HCT116 (cell line): Measurements from ENCODE around the gene C19orf25. TPM values are rescaled to one million over a fixed set of nuclear protein-coding genes. Genes with fewer than 3 reads are reported as not detected.

Experiments used
- ATAC-seq: fragments of 200-7000 bp; cut with Tn5 transposase; 2 replicates; pipeline ENCODE4 v1.9.1; 2020; ENCODE audit warnings: mild to moderate bottlenecking, moderate library complexity
- BruUV-seq: library from RNA; stranded (reverse); fragments of 400-500 nt; replicated peaks from 2 replicates; lab custom pipeline; 2021; lab: Mats Ljungman, UMichigan
- CTCF ChIA-PET: fragments of 300-600 bp; sonication (Branson Sonifier 250); formaldehyde crosslinking; loops from one replicate; lab custom pipeline; 2021; ENCODE audit warnings: antibody characterized with exemption; lab: Charles Lee
- POLR2A ChIA-PET: fragments of 300-600, 350-600 bp; sonication (Branson Sonifier 250); formaldehyde crosslinking; loops from one replicate; lab custom pipeline; 2021; ENCODE audit warnings: antibody characterized with exemption; lab: Charles Lee
- RAD21 ChIA-PET, 2 experiments: fragments of 300-600 bp; sonication (Branson Sonifier 250); formaldehyde crosslinking; loops; one replicate each; lab custom pipeline; 2023; ENCODE audit warnings: low total read pairs in 2 of 2; ENCODE audit not compliant: uncharacterized antibody in 2 of 2, unreplicated experiment in 2 of 2, low non-redundant PET in 1 of 2; lab: Charles Lee
- DNase-seq: peaks from one replicate; pipeline ENCODE4 v3.0.0-alpha.2; 2010; ENCODE audit warnings: low read depth, low spot score
- H2AFZ ChIP-seq: fragments of 200-600 bp; shearing (Covaris generic), sonication (generic); 2 replicates; pipeline ENCODE4 v1.6.1; 2017; ENCODE audit warnings: low read depth, mixed run types, mixed read lengths, antibody characterized with exemption, low read length; ENCODE audit not compliant: poor library complexity, severe bottlenecking
- H3K27ac ChIP-seq: 2 replicates; pipeline ENCODE4 v1.5.1; 2012; ENCODE audit warnings: low read depth, low read length
- H3K27me3 ChIP-seq: fragments of 200-600 bp; sonication (generic); 2 replicates; pipeline ENCODE4 v1.6.1; 2016; ENCODE audit warnings: mixed run types, low read length, mixed read lengths; ENCODE audit not compliant: insufficient read depth
- H3K36me3 ChIP-seq, 2 experiments: fragments of 200-500 bp in 1 of 2; fragments of 200-600 bp in 1 of 2; sonication (Bioruptor generic) in 1 of 2; sonication (generic) in 1 of 2; 2 replicates each; pipeline versions ENCODE4 v1.5.1 to v1.6.1; 2014 to 2016; ENCODE audit warnings: low read length in 2 of 2, inconsistent platforms in 1 of 2, mixed read lengths in 1 of 2, mixed run types in 1 of 2; ENCODE audit not compliant: insufficient read depth in 2 of 2, control insufficient read depth in 1 of 2
- H3K4me1 ChIP-seq, 2 experiments: fragments of 200-600 bp in 1 of 2; sonication (generic) in 1 of 2; 2 replicates each; pipeline versions ENCODE4 v1.5.1 to v1.6.1; 2012 to 2017; ENCODE audit warnings: low read length in 2 of 2, inconsistent platforms in 1 of 2, mild to moderate bottlenecking in 1 of 2, mixed read lengths in 1 of 2, mixed run types in 1 of 2, moderate library complexity in 1 of 2; ENCODE audit not compliant: insufficient read depth in 2 of 2, control insufficient read depth in 1 of 2
- H3K4me2 ChIP-seq: fragments of 200-600 bp; sonication (generic); 2 replicates; pipeline ENCODE4 v1.6.1; 2017; ENCODE audit warnings: mixed run types, low read length, mixed read lengths
- H3K4me3 ChIP-seq, 2 experiments: fragments of 200-600 bp in 1 of 2; sonication (generic) in 1 of 2; replicated peaks in 1 of 2; 2 replicates each; pipeline ENCODE4 v1.5.1; 2011 to 2016; ENCODE audit warnings: low read length in 2 of 2, control low read depth in 1 of 2, low read depth in 1 of 2, mild to moderate bottlenecking in 1 of 2, mixed read lengths in 1 of 2, mixed run types in 1 of 2
- H3K79me2 ChIP-seq: fragments of 200-600 bp; sonication (generic); 2 replicates; pipeline ENCODE4 v1.6.1; 2017; ENCODE audit warnings: mild to moderate bottlenecking, mixed run types, low read length, moderate library complexity, mixed read lengths; ENCODE audit not compliant: insufficient read depth
- H3K9ac ChIP-seq: fragments of 200-600 bp; sonication (generic); 2 replicates; pipeline ENCODE4 v1.6.1; 2016; ENCODE audit warnings: low read length, mixed read lengths
- H3K9me2 ChIP-seq: fragments of 200-600 bp; sonication (generic), shearing (Covaris generic); 2 replicates; pipeline ENCODE4 v1.6.1; 2017; ENCODE audit warnings: mixed run types, mild to moderate bottlenecking, moderate library complexity; ENCODE audit not compliant: insufficient read depth
- H3K9me3 ChIP-seq, 2 experiments: fragments of 200-500 bp in 1 of 2; fragments of 200-600 bp in 1 of 2; sonication (Bioruptor generic) in 1 of 2; sonication (generic) in 1 of 2; 2 replicates each; pipeline ENCODE4 v1.6.1; 2014 to 2017; ENCODE audit warnings: low read length in 2 of 2, mixed read lengths in 2 of 2, inconsistent platforms in 1 of 2, low read depth in 1 of 2, mild to moderate bottlenecking in 1 of 2, mixed run types in 1 of 2, moderate library complexity in 1 of 2; ENCODE audit not compliant: control insufficient read depth in 1 of 2, insufficient read depth in 1 of 2
- H4K20me1 ChIP-seq: fragments of 200-600 bp; sonication (generic), shearing (Covaris generic); 2 replicates; pipeline ENCODE4 v1.6.1; 2017; ENCODE audit warnings: mixed run types, mild to moderate bottlenecking, moderate library complexity; ENCODE audit not compliant: insufficient read depth
- EGR1 ChIP-seq: IDR thresholded peaks from 2 replicates; pipeline ENCODE4 v1.6.1; 2012; ENCODE audit warnings: low read depth
- EZH2 ChIP-seq: fragments of 200-600 bp; sonication (generic); IDR thresholded peaks from 2 replicates; pipeline ENCODE4 v1.6.1; 2017; ENCODE audit warnings: antibody characterized with exemption, mixed run types
- JUND ChIP-seq: IDR thresholded peaks from 2 replicates; pipeline ENCODE4 v1.6.1; 2012
- POLR2AphosphoS5 ChIP-seq: IDR thresholded peaks from 2 replicates; pipeline ENCODE4 v1.6.1; 2011; ENCODE audit warnings: mild to moderate bottlenecking, low read depth, low read length, moderate library complexity
- RAD21 ChIP-seq: IDR thresholded peaks from 2 replicates; pipeline ENCODE4 v1.6.1; 2012; ENCODE audit warnings: low read depth, mild to moderate bottlenecking
- SP1 ChIP-seq: IDR thresholded peaks from 2 replicates; pipeline ENCODE4 v1.6.1; 2012; ENCODE audit warnings: low read depth
- SRF ChIP-seq: IDR thresholded peaks from 2 replicates; pipeline ENCODE4 v1.6.1; 2012; ENCODE audit warnings: low read depth
- TCF7L2 ChIP-seq: IDR thresholded peaks from 2 replicates; pipeline ENCODE4 v1.7.0; 2011; ENCODE audit warnings: borderline replicate concordance, inconsistent platforms; ENCODE audit not compliant: insufficient read depth, insufficient read length; ENCODE audit errors: extremely low read depth
- YY1 ChIP-seq: IDR thresholded peaks from 2 replicates; pipeline ENCODE4 v1.6.1; 2011; ENCODE audit warnings: low read length, low read depth, moderate library complexity, mild to moderate bottlenecking; ENCODE audit not compliant: insufficient replicate concordance; ENCODE audit errors: extremely low read depth
- ZFX ChIP-seq: fragments of 450-650 bp; IDR thresholded peaks from 2 replicates; pipeline ENCODE4 v1.6.1; 2017
- ZNF274 ChIP-seq: fragments of 200-500 bp; sonication (Bioruptor generic); IDR thresholded peaks from 2 replicates; pipeline ENCODE4 v1.6.1; 2014; ENCODE audit warnings: mild to moderate bottlenecking, low read depth, low read length, inconsistent platforms
- intact Hi-C: fragments of 100-400 bp; cut with micrococcal nuclease; formaldehyde crosslinking; loops from 2 replicates; pipeline ENCODE4 v1.10.0; 2022
- total RNA-seq: library from RNA; stranded (reverse); gene quantifications from one replicate; pipeline ENCODE4 v1.2.1, GENCODE V29; 2021; ENCODE audit not compliant: unreplicated experiment
- TF ChIP-seq, protein P1 (sequence below): IDR thresholded peaks from 2 replicates; pipeline ENCODE4 v1.6.1; 2012
- TF ChIP-seq, protein P2 (sequence below): IDR thresholded peaks from 2 replicates; pipeline ENCODE4 v1.6.1; 2012
- TF ChIP-seq, protein P3 (sequence below), 3 experiments: fragments of 200-600 bp in 1 of 3; sonication (generic) in 1 of 3; IDR thresholded peaks in 2 of 3; conservative IDR thresholded peaks in 1 of 3; 2 replicates each; pipeline ENCODE4 v1.5.1; 2012 to 2017; ENCODE audit warnings: low read depth in 2 of 3, low read length in 2 of 3, antibody characterized with exemption in 1 of 3, borderline replicate concordance in 1 of 3, control low read depth in 1 of 3, mild to moderate bottlenecking in 1 of 3, mixed read lengths in 1 of 3, mixed run types in 1 of 3, moderate library complexity in 1 of 3; ENCODE audit not compliant: insufficient read depth in 1 of 3

C19orf25 gene
- total RNA-seq, 1 experiment from 2014 or later, result 48.8 TPM

DNA sequence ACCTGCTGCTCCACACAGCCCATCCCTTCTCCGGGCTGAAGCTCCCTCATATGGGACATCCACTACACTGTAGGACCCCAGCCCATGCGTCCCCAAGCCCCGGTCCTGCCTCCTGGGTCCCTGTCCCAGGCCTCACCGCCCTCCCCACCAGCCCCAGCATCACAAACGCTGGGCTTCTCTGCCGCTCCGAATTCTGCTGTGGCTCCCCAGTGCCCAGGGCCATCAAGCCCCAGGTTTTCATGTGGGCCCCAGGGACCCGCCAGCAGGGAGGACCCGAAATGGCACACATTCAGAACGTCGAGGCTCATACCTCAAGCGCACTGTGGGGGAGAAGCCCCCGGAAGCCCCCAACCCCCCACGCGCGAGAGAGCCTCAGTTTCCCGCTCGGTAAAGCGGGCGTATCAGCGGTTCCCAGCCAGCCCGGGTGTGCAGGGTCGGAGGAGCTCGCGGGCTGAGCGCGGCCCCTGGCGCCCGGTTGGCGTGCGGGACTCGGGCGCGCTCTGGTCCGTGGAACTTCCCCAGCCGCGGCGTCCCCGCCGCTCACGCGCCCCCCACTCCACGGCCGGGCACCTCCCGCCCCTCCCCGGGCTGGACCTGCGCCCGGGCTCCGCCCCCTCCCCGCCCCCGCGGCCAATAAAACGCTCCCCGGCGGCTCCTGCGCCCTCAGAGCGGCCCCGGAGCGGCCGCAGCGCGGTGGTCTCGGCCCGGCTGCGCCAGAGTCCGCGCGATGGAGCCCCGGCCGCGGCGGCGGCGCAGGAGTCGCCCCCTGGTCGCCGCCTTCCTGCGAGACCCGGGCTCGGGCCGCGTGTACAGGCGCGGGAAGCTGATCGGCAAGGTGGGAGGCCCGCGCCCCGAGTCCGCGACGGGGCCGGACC lies 44.6 kb upstream of the C19orf25 start, which contains the start of gene PLK5:
Gene PLK5 (plus strand): TSS at position 666 of the 875 bp plus-strand sequence. CDS start 2,920 bp downstream, outside the sequence.
- no peak within 1 kb of the TSS for H2AFZ ChIP-seq
- no TSS peak for BruUV-seq

More for the DNA sequence above, 44.6 kb upstream of the C19orf25 start, which contains the start of gene PLK5:
- Histone ChIP-seq H3K79me2 (no peaks in the 10 kb centered on the region), H3K27me3 (no peaks in the 10 kb centered on the region), H3K9ac (no peak within 1 kb of the TSS), H3K9me2 (no peaks in the 10 kb centered on the region), H3K4me3 (no peak within 1 kb of the TSS), H3K36me3 (no peaks in the 10 kb centered on the region), H3K4me1 (no peaks in the 10 kb centered on the region), H4K20me1 (no peaks in the 10 kb centered on the region), H3K9me3 (no peaks in the 10 kb centered on the region), H3K27ac (no peak within 1 kb of the TSS), H3K4me2 (no peak within 1 kb of the TSS)
- intact Hi-C loops, result no loop called here
- TF ChIP-seq POLR2AphosphoS5 (no peak), YY1 (no peak), EZH2 (no peak), SRF (no peak), SP1 (no peak), TCF7L2 (no peak), ZNF274 (no peak), RAD21 (no peak), JUND (no peak), ZFX (no peak), EGR1 (no peak)
- TF ChIP-seq, protein P1, sequence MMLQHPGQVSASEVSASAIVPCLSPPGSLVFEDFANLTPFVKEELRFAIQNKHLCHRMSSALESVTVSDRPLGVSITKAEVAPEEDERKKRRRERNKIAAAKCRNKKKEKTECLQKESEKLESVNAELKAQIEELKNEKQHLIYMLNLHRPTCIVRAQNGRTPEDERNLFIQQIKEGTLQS, result no peak
- TF ChIP-seq, protein P2, sequence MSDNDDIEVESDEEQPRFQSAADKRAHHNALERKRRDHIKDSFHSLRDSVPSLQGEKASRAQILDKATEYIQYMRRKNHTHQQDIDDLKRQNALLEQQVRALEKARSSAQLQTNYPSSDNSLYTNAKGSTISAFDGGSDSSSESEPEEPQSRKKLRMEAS, result no peak
- TF ChIP-seq, protein P3, sequence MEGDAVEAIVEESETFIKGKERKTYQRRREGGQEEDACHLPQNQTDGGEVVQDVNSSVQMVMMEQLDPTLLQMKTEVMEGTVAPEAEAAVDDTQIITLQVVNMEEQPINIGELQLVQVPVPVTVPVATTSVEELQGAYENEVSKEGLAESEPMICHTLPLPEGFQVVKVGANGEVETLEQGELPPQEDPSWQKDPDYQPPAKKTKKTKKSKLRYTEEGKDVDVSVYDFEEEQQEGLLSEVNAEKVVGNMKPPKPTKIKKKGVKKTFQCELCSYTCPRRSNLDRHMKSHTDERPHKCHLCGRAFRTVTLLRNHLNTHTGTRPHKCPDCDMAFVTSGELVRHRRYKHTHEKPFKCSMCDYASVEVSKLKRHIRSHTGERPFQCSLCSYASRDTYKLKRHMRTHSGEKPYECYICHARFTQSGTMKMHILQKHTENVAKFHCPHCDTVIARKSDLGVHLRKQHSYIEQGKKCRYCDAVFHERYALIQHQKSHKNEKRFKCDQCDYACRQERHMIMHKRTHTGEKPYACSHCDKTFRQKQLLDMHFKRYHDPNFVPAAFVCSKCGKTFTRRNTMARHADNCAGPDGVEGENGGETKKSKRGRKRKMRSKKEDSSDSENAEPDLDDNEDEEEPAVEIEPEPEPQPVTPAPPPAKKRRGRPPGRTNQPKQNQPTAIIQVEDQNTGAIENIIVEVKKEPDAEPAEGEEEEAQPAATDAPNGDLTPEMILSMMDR (IDR thresholded peaks at IDR 0.05 in 2 of 3, conservative IDR thresholded peaks at IDR 0.05 in 1 of 3; ENCODE audit: borderline replicate concordance in 1 of 3, insufficient read depth in 1 of 3, low read depth in 2 of 3, low read length in 2 of 3), result no peak
- ChIA-PET CTCF (no interaction called here), RAD21 (no interaction called here), POLR2A (no interaction called here)
- ATAC-seq (no peak), DNase-seq (no peak)
